PC-9 (cell line): ENCODE measurements around the gene SMAD6.

ENCODE experiments used
- EZH2 ChIP-seq: fragments of 200-600 bp; sonication (generic); IDR thresholded peaks from 2 replicates; pipeline ENCODE4 v1.8.0; 2017; ENCODE audit warnings: antibody characterized with exemption, low read depth
- TF ChIP-seq, protein P1 (sequence below): fragments of 200-600 bp; sonication (generic); conservative IDR thresholded peaks from 2 replicates; pipeline ENCODE4 v1.6.1; 2017; ENCODE audit warnings: mixed run types, antibody characterized with exemption, mild to moderate bottlenecking, moderate library complexity

- TF ChIP-seq, protein P1, sequence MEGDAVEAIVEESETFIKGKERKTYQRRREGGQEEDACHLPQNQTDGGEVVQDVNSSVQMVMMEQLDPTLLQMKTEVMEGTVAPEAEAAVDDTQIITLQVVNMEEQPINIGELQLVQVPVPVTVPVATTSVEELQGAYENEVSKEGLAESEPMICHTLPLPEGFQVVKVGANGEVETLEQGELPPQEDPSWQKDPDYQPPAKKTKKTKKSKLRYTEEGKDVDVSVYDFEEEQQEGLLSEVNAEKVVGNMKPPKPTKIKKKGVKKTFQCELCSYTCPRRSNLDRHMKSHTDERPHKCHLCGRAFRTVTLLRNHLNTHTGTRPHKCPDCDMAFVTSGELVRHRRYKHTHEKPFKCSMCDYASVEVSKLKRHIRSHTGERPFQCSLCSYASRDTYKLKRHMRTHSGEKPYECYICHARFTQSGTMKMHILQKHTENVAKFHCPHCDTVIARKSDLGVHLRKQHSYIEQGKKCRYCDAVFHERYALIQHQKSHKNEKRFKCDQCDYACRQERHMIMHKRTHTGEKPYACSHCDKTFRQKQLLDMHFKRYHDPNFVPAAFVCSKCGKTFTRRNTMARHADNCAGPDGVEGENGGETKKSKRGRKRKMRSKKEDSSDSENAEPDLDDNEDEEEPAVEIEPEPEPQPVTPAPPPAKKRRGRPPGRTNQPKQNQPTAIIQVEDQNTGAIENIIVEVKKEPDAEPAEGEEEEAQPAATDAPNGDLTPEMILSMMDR: no peak
- no peak for TF ChIP-seq EZH2
These were observed 129.9 kb downstream of the SMAD6 start for GRCh38 chr15:66831801-66832390.
